ENCODE data around the gene HTRA1.

GRCh38 chr10:122559228-122559627 lies 97.9 kb downstream of the HTRA1 start:
- TF ChIP-seq CTCF (conservative IDR thresholded peaks at IDR 0.05 in 1 of 2, IDR thresholded peaks at IDR 0.05 in 1 of 2; ENCODE audit: low read depth in 1 of 2, low read length in 2 of 2): no peak
- no peak for TF ChIP-seq EZH2 (IDR thresholded peaks at IDR 0.05; ENCODE audit: low read length, missing control alignments)
